ENCODE results near the gene NR4A2.

- TF ChIP-seq POLR2A (IDR thresholded peaks at IDR 0.05) (no peak), POLR2AphosphoS5 (IDR thresholded peaks at IDR 0.05) (no peak)
These were observed 13.1 kb upstream of the NR4A2 start for GRCh38 chr2:156345582-156345981.
